ENCODE results near the gene DSCAM.

DSCAM gene

GRCh38 chr21:40177979-40178378, 669.0 kb downstream of the DSCAM start:
- H3K4me3 ChIP-seq (replicated peaks; ENCODE audit: low read depth, low read length) = no peak overlapping the region
- no peak for DNase-seq (ENCODE audit: low read depth)
- no peak for TF ChIP-seq CTCF (IDR thresholded peaks at IDR 0.05; ENCODE audit: low read length, missing control alignments)

- no peak overlapping the region for H3K4me3 ChIP-seq (replicated peaks; ENCODE audit: low read depth, low read length)
- no peak for DNase-seq (ENCODE audit: low read depth)
- TF ChIP-seq CTCF (IDR thresholded peaks at IDR 0.05; ENCODE audit: low read length, missing control alignments) = no peak
Measured at GRCh38 chr21:40176724-40177123, 670.2 kb downstream of the DSCAM start.

GRCh38 chr21:40173816-40174215, 673.1 kb downstream of the DSCAM start:
- DNase-seq (ENCODE audit: low read depth) = no peak
- TF ChIP-seq CTCF (IDR thresholded peaks at IDR 0.05; ENCODE audit: low read length, missing control alignments) = no peak

GRCh38 chr21:40169971-40170370, 677.0 kb downstream of the DSCAM start:
- no peak for TF ChIP-seq CTCF (IDR thresholded peaks at IDR 0.05; ENCODE audit: low read length, missing control alignments)
- no peak for DNase-seq (ENCODE audit: low read depth)
- no peak overlapping the region for H3K4me3 ChIP-seq (replicated peaks; ENCODE audit: low read depth, low read length)

More at GRCh38 chr21:40173816-40174215, 673.1 kb downstream of the DSCAM start:
- H3K4me3 ChIP-seq (replicated peaks; ENCODE audit: low read depth, low read length) = no peak overlapping the region

- H3K4me3 ChIP-seq (replicated peaks; ENCODE audit: low read depth, low read length) = no peak overlapping the region
- DNase-seq (ENCODE audit: low read depth) = no peak
- TF ChIP-seq CTCF (IDR thresholded peaks at IDR 0.05; ENCODE audit: low read length, missing control alignments) = no peak
Measured at GRCh38 chr21:40166291-40166843, 680.6 kb downstream of the DSCAM start.

GRCh38 chr21:40165773-40166070, 681.2 kb downstream of the DSCAM start:
- no peak for TF ChIP-seq CTCF (IDR thresholded peaks at IDR 0.05; ENCODE audit: low read length, missing control alignments)
- no peak for DNase-seq (ENCODE audit: low read depth)

More at GRCh38 chr21:40165773-40166070, 681.2 kb downstream of the DSCAM start:
- H3K4me3 ChIP-seq (replicated peaks; ENCODE audit: low read depth, low read length) = no peak overlapping the region
